ENCODE results near the gene NCOR1. TPM values are rescaled to one million over a fixed set of nuclear protein-coding genes. Genes with fewer than 3 reads are reported as not detected.

The NCOR1 gene
- total RNA-seq, 1 experiment from 2014 or later, result 127 TPM

DNA sequence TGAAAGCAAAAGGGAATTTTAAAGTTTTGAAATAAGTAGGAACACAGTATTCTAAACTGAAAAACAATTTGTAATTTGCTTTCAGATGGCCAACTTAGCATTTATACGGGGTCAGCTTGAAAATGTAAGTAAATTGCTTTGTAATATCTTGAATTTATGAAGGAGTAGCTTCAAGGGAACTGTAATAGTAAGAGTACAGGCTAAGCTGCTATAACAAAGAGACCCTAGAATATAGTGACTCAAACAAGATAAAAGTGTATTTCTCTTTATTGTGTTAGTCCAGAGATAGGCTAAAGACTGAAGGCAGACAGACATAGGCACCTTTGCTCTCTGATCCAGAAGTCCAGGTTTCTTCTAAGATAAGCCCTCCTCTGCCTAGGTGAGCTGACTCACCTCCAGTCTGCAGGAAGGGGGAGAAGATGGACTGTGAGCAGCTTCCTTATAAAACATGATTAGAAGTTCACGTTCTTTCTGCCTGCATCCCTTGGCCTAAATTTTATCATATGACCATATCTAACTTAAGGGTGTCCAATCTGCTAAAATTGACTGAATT is 212.6 kb downstream of the NCOR1 start:
- H3K4me3 ChIP-seq (ENCODE audit: low read length), result 0 out of 2 replicates have a peak overlapping the region, but pooled peaks have one; percentile 2
- no TSS peak for BruUV-seq (replicated peaks)
- peaks cover 70% of the 10 kb centered on the region for H3K36me3 ChIP-seq (ENCODE audit: low read depth, low read length)
- no peaks in the 10 kb centered on the region for H3K9me2 ChIP-seq (replicated peaks; ENCODE audit: low read length)
- H3K27ac ChIP-seq (ENCODE audit: low read length), result no peak overlapping the region
- ChIA-PET POLR2A (ENCODE audit: unreplicated experiment) (no interaction called here), CTCF (no interaction called here)
- peaks cover 85% of the 10 kb centered on the region for H3K79me2 ChIP-seq (ENCODE audit: low read length)
- peak; percentile 30 for DNase-seq
- no peak overlapping the region for H3K9ac ChIP-seq (ENCODE audit: low read length)
- TF ChIP-seq, protein P1, sequence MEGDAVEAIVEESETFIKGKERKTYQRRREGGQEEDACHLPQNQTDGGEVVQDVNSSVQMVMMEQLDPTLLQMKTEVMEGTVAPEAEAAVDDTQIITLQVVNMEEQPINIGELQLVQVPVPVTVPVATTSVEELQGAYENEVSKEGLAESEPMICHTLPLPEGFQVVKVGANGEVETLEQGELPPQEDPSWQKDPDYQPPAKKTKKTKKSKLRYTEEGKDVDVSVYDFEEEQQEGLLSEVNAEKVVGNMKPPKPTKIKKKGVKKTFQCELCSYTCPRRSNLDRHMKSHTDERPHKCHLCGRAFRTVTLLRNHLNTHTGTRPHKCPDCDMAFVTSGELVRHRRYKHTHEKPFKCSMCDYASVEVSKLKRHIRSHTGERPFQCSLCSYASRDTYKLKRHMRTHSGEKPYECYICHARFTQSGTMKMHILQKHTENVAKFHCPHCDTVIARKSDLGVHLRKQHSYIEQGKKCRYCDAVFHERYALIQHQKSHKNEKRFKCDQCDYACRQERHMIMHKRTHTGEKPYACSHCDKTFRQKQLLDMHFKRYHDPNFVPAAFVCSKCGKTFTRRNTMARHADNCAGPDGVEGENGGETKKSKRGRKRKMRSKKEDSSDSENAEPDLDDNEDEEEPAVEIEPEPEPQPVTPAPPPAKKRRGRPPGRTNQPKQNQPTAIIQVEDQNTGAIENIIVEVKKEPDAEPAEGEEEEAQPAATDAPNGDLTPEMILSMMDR (conservative IDR thresholded peaks at IDR 0.05; ENCODE audit: low read depth, low read length), result no peak
- TF ChIP-seq EZH2phosphoT487 (IDR thresholded peaks at IDR 0.05; ENCODE audit: borderline replicate concordance, low read length), result no peak
- no peak for TF ChIP-seq EZH2 (IDR thresholded peaks at IDR 0.05; ENCODE audit: low read length, unreplicated experiment)
- H3K4me2 ChIP-seq (ENCODE audit: low read length), result peak overlapping the region; percentile 89
- H3K9me3 ChIP-seq (ENCODE audit: low read length), result no peaks in the 10 kb centered on the region
- peaks cover 64% of the 10 kb centered on the region for H4K20me1 ChIP-seq (ENCODE audit: low read length)
- intact Hi-C loops (cut with micrococcal nuclease), result no loop called here
- no peak for ATAC-seq
- H3K4me1 ChIP-seq (ENCODE audit: insufficient read depth, low read length), result peaks cover 31% of the 10 kb centered on the region
- no peaks in the 10 kb centered on the region for H3F3A ChIP-seq (ENCODE audit: low read length, unreplicated experiment)
- H3K27me3 ChIP-seq (ENCODE audit: low read length), result no peaks in the 10 kb centered on the region
- H2AFZ ChIP-seq (ENCODE audit: low read length), result no peak overlapping the region

DNA sequence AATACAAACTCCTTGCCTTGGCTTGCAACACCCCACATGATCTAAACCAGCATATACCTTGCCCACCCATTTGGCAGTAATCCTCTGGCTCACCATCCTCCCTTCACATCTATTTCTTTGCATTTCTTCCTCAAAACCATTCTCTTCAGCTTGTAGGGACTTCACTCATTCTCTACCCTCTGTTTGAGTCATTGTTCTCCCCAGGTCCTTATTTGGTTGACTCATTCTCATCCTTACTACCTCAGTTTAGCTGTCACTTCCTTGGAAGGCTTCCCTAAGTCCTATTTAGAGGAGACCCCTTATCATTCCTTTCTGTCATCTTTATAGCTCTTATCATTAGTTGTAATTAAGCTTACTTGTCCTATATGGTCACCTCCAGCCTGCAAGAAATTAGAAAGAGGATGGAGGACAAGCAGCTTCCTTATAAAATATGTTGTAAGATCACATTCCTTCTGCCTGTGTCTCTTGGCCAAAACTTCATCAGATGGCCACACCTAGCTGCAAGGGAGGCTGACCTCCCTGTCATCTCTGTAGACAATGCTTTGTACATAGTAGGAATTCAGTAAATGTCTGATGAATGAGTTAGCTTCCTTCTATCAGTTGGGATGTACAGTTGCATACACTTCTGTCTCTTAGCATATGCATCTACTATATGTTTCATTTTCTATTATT is 214.0 kb downstream of the NCOR1 start:
- no peak overlapping the region for H3K27ac ChIP-seq (ENCODE audit: low read length)
- peak overlapping the region; percentile 89 for H3K4me2 ChIP-seq (ENCODE audit: low read length)
- ChIA-PET CTCF (no interaction called here), POLR2A (ENCODE audit: unreplicated experiment) (interaction anchor here (0.6 kb wide), 2 partner anchors 59 to 1248 kb away, joined by 4 read pairs; no protein-coding TSS in a partner anchor)
- H3F3A ChIP-seq (ENCODE audit: low read length, unreplicated experiment), result no peaks in the 10 kb centered on the region
- H4K20me1 ChIP-seq (ENCODE audit: low read length), result peaks cover 53% of the 10 kb centered on the region
- no TSS peak for BruUV-seq (replicated peaks)
- no peak for TF ChIP-seq EZH2phosphoT487 (IDR thresholded peaks at IDR 0.05; ENCODE audit: borderline replicate concordance, low read length)
- TF ChIP-seq, protein P1 (conservative IDR thresholded peaks at IDR 0.05; ENCODE audit: low read depth, low read length), result no peak
- TF ChIP-seq EZH2 (IDR thresholded peaks at IDR 0.05; ENCODE audit: low read length, unreplicated experiment), result no peak
- H2AFZ ChIP-seq (ENCODE audit: low read length), result no peak overlapping the region
- peak overlapping the region; percentile 94 for H3K4me3 ChIP-seq (ENCODE audit: low read length)
- H3K36me3 ChIP-seq (ENCODE audit: low read depth, low read length), result peaks cover 55% of the 10 kb centered on the region
- no peaks in the 10 kb centered on the region for H3K27me3 ChIP-seq (ENCODE audit: low read length)
- peak overlapping the region; percentile 92 for H3K9ac ChIP-seq (ENCODE audit: low read length)
- intact Hi-C loops (cut with micrococcal nuclease), result no loop called here
- DNase-seq, result peak; percentile 68
- H3K9me3 ChIP-seq (ENCODE audit: low read length), result no peaks in the 10 kb centered on the region
- H3K79me2 ChIP-seq (ENCODE audit: low read length), result peaks cover 87% of the 10 kb centered on the region
- ATAC-seq, result no peak
- H3K4me1 ChIP-seq (ENCODE audit: insufficient read depth, low read length), result peaks cover 38% of the 10 kb centered on the region
- H3K9me2 ChIP-seq (replicated peaks; ENCODE audit: low read length), result no peaks in the 10 kb centered on the region

Measured in PC-3 (cell line).